Hematopoietic multipotent progenitor cell (in vitro differentiated cells): Measurements from ENCODE around the gene CRYL1. TPM values are rescaled to one million over a fixed set of nuclear protein-coding genes. Genes with fewer than 3 reads are reported as not detected.

Experiments
- DNase-seq, 3 donors: peaks; one replicate each; pipeline ENCODE4 v3.0.0-alpha.2; 2011 to 2015; ENCODE audit warnings: low read depth in 2 of 3, low spot score in 2 of 3
- total RNA-seq: library from RNA; depleted of rRNA; stranded (reverse); fragments of >200 nt; gene quantifications from one replicate; pipeline ENCODE4 v1.2.3, GENCODE V29; 2012

CRYL1 gene
- total RNA-seq, 1 donor: 31.8 TPM

DNA sequence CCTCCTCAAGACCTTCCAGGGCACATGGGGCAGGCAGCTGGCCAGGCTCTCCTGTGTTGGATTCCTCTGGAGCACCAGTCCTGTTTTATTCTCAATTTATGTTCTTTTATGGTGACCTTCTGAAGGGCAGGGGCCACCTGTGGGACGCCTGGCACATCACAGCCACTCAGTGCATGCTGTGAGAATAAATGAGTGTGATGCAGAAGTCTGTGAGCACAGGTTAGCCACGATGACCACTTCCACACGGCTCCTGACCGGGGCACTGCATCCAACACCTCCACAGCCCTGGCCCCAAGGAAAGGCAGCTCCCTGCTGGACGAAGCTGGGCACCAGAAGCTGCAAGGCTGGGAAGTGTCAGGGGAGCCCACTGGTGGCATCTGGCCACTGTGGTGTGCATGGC lies 122.8 kb downstream of the CRYL1 start:
- no peak for DNase-seq

DNA sequence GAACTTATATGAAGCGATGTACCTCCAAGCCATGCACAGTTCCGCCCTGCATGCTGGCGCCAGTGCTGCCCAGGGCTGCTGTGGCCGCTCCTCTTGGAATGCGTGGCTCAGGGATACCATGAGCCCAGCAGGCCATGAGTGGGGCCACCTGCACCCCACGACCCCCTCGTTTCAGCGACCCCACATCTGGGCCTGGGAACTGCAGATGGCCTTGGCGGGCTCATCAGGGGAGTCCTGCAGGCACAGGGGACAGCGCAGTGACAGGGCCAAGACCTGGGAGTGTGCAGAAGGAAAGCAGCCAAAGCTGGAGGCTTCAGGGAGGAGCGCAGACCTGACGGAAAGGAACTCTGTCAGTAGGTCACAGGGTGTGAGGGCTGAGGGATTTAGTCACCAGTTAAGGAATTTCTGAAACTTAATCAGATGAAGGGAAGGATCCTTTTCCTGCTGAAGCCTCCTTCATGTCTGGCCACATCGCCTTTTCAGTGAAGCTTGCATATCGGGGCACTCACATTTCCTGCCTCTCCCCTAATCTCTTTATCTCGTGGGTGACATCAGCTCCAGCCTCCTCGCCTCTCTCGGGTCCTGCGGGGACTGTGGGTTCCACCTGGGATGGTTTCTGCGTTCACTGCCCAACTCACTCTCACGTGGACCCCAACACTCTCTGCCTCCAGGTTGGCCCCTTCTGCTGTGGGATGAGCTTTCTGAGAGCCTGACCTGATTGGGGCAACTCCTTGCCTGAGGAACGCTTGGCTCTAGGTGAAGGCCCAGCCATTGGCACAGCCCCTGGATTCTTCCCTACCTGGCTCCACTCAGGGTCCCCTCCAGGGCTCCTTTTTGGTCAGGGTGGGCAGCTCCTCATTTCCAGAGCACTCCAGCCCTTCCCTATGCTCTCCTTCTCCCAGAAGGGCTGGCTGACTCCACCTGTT lies 123.5 kb downstream of the CRYL1 start:
- DNase-seq: peak in 1 of 3 donors; percentile 13

DNA sequence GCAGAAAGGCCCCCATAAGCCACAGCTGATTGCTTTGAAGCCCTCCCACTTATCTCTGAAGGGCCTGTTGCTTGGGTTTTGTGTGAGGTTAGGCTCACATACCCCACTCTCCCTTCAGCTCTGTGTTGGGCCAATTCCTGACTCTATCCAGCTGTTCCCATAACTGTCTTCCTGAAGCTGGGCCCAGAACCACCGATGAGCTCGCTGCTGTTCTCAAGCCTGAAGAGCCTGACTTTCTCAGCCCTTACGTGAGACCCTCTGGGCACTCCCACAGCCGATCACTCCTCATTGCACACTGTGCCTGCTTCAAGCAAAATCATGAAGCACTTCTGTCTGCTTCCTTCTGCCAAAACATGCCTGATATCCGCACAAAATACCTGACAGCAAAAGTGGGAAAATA lies 124.1 kb downstream of the CRYL1 start:
- no peak for DNase-seq

DNA sequence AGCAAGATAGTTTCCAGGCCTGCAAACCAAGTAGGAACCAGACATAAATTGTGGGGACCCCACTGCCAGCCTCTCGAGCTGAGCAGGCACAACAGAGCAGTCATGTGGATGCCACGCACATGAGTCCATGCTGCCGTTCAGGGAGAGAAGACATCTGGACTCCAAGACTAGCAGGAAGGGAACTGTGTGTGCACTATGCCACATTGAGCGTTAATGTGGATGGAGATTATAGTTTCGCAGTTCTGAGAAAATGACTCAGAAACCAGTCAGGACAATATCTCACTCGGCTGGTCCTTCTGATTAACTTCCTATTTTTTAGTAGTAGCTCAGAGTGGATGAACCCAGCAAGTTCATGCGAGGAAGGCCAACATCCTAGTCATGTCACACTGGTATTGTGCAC lies 124.9 kb downstream of the CRYL1 start:
- peak in 1 of 3 donors; percentile 14 for DNase-seq

DNA sequence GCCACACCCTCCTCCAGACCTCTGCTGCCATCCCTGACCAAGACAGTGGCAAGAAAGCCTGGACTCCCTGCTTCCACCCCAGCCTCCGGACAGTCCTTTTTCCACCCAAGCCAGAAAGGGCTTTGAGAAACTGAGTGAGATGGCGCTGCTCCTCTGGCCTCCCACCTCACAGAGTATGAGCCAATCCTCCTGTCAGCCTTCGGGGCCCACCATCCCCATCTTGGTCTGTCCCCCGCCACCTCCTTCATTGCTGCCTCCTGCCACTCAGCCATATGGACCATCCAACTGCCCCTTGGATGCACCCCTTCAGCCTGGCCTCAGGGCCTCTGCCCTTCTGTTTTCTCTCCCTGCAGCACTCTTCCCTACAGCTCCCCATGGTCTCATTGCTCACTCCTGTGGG lies 125.7 kb downstream of the CRYL1 start:
- no peak for DNase-seq

DNA sequence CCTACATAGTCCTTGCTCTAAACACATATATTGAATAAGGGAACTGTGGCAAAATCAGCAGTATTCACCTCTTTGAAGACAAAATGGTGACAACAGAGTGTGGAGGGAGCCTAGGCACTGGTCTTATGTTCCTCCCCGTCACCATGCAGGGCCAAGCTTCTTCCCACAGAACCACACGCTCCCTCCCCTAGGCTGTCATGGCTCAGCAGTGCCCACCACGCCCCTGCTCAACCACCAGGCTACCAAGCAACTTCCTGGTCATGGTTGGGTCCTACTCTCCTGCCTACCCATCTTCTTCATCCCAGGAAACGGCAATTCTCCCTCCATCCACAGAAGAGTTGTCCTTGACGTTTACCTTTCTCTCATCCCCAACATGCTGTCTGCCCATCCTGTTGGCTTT lies 126.1 kb downstream of the CRYL1 start:
- no peak for DNase-seq

DNA sequence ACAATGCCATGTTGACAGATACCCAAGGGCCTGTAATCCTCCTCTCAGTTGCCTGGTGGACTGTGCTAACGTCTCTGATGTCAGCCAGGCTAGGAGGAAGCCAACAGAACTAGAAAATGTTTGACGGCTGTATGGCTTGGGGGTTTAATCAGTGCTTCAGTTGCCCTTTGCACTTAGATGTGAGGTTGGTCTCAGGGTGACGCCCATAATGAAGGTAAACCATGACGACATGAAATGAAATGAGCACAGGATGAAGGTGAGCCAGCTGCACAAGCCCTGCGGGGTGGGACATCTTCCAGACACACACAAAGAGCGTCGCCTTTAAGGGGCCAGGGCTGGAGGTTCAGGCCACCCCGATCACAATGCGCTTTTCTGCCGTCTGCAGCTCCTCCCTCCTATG lies 127.2 kb downstream of the CRYL1 start:
- DNase-seq: no peak

DNA sequence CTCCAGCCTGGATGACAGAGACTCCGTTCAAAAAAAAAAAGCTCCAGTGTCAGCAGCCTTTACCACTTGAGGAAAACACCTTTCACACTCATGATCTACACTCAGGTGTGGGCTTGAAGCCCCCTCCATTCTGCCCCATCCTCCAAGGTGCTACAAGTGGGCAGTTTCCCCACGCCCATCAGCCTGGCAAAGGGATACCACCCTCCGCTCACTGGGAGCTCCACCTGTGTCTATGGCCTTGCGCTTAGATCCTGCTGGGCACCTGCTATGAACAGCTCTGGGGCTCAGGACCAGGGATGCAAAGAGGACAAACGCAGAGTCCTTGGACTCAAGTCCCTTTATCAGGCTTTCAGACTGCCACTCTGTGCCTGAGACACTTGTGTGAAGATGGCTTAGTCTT lies 127.8 kb downstream of the CRYL1 start:
- DNase-seq: no peak

DNA sequence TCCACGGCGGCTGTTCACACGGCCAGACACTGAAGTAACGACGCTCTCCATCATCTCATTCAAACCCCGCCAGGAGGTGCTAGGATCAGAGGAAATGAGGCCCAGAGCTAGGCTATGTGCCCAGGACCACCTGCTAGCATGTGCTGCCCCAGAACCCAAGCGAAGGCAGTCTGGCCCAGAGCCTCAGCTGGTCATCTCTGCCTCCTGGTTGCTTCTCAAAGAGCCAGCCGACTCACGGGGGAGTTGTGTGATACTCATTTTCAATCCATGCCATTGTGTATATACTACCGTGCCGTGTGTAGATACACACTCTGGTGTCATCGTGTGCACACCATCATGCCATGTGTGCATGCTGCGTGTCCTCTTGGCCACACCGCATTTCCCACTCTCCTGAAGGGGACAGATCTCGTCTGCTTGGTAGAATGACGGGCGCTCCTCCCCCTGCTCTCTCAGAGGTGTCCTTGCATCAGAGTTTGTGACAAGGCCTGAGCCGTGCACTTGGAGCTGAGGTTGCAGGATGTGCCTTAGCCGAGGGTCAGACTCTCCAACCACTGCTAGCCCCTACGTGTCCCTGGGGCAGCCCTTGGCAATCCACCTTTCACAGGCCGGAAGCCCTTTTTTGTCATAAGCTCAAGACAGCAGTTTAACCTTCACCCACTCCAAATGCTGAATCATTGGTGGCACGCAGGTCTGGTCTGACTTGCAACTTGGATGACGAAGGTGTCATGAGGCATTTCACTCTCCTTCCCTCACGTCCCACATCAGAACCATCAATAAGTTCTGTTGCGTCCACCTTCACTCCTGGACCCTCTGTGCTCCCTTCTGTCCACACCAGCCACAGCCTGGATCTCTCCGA lies 130.4 kb downstream of the CRYL1 start:
- no peak for DNase-seq

DNA sequence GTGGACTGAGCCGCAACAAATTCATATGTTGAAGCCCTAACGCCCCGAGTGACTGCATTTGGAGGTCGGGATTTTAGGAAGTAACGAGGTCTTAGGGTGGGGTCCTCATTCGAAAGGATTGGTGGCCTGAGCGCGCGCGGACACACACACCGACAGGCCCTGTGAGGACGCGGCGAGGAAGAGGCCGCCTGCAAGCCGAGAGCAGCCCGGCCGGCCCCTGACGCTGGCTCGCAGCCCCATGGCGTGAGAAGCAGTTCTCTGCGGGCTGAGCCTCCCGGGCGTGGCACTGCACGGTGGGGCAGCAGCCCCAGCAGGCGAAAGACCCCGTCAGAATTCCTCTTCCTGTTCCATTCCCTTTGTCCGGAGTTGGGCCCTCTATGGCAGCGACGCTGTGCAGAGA lies 131.2 kb downstream of the CRYL1 start:
- no peak for DNase-seq

DNA sequence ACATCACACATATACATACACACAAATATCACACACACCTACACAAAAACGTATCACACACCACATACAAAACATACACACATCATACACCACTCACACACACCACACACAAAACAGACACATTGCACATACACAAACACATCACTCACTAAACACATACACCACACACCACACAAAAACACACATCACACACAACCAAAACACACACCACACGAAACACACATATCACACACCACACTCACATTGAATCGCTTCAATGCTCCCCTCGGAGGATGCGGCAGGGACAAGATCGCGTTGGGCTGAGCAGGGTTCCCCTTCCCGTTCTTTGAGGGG lies 131.5 kb downstream of the CRYL1 start:
- DNase-seq: no peak

DNA sequence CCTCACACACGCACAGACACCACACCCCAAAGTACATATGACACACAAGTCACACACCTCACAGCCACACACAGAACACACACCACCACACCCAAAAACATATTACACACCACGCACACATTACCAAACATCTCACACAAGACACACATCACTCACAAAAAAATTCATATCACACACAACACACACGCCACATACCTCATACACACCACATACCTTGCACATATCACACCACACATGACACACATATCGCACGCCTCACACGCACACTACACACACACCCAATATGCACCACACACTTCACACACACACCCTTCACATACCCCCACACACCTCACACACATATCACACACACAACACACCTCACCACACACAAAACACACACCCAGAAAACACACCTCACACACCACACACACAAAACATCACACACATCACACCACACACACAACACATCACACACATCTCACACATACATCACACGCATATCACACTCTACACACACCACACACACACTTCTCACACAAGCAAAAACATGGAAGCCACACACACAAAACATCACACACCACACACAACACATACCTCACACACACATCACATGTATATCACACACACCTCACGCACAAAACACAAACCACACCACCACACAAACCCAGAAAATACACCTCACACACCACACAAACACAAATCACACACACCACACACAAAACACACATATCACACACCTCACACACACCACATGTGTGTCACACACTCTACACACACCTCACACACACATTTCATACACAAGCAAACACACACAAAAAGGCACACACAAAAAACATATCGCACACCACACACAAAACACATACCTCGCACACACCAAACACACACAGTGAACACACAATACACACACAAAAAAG lies 132.1 kb downstream of the CRYL1 start:
- DNase-seq: no peak

DNA sequence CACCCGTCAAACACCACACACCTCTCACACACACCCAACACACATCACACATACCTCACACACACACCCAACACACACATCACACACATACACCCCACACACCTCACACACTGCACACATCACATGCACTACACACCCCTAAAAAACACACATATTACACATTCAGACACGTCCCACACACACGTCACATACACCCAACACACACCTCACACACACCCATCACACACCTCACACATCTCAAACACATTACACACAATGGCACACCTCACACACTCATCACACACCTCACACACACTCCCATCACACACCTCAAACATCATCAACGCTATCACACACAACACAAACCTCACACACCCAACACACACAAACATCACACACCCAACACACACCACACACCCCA lies 133.1 kb downstream of the CRYL1 start:
- DNase-seq: no peak

DNA sequence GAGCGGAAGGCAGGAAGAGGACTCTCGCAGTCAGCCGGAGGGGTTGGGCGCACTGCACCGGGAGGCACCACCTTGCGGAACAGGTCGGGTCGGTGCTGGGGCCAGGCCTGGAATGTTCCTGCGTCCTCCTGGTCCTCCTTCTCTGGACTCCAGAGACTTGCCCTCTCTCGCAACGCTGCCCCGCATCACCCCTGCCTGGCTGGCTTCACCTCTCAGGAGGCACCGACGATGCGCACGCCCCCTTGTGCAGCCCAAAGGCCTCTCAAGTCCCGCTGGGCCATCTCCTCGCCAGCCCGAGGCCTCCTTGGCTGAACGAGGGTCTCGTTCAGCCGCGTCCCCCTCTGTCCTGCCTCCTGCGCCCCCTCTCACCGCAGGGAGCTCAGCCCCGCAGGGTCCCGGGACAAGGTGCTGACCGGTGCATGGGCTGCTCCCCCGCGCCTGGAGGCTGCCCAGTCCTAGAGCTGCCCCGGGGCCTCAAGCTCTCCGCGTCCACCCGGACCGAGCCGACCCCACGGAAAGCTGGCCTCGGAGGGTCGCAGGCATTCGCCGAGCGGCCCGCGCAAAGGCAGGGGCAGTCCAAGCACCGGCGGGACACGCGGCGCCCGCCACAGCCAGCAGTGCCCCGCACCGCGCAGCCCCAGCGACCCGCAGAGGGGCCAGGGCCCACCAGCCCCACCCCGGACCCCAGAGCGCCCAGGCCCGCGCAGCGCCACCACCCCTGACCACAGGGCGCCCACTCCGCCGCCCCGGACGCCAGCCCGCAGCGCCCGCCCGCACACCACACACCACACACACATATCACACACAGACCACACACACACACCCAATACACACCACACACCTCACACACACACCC lies 133.8 kb downstream of the CRYL1 start:
- DNase-seq: no peak

DNA sequence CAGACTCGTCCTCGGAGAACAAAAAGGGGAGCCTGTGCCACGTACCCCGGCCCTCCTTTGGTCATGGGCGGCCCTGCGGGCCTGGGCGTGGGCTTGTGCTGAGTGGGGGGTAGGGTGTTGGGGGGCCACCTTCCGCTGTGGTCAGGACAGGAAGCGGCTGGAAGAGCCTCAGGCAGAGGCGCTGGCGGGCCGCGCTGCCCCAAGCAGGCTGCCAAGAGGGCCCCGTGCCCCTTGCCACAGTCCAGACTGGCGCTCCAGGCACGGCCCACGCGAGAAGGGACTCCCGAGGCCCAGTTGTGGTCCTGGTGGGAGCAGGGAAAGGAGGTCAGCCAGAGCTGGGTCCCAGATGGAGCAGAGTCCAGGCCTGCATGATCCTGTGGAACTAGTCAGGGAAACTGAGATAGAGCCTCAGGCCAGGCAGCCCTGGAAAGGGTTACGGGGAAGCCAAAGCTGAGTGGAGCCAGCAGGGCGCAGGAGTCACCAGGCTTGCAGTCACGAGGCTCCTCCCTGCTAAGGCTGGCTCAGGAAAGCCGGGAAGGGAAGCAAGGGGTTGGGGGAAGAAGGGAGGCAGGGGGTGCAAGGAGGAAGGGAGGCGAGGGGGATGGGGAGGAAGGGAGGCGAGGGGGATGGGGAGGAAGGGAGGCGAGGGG lies 135.0 kb downstream of the CRYL1 start:
- no peak for DNase-seq

DNA sequence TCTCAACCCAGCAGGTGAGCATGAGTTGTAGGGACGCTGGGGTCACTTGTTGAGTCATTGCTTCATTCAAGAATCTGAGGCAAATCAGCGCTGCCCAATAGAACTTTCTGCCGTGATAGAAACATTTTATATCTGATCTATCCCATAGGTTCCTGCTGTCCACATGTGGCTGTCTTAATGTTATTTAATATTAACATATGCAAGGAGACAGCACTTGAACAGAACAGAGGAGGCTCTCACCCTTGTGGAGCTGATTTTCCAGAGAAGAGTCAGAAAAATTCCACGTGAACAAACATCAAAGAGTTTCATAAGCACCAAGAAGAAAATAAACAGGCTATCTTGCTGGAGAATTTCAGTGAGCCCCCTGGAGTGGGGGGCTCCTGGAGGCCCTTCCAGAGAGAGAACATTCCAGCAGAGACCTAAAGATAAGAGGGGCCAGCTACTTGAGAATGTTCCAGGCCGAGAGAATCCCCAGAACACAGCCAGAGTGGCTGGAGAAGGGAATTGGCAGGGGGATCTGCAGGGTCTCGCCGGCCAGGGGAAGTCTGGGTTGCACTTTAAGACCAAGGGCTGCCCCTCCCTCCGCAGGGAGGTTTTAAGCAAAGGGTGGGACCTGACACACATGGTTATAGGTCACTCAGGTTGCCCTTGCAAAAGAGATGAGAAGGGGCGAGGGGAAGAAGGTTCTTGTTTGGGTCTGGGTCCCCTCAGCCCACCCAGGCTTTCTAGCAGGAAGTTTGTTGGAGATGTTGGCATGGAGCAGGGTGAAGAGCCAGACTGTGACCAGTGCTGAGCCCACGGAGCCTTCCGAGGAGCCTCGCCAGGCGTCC lies 135.7 kb downstream of the CRYL1 start:
- no peak for DNase-seq

DNA sequence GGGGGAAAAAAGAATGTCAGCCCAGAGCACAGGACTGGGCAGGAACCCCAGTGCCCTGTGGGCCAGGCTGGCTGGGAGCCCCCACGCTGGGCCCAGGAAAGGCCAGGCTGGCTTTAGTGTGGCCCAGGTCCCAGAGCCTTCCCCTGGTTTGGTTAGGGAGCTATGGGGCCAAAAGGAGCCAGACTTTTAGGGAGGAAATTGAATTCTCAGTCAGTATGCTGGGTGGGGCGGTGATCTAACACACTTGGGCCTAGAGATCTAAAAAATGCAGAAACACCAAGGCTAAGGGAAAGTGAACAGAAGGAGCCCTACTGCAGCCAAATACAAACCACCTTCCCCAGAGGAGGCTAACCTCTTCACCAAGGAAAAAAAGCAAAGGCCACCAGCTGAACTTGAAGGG lies 137.5 kb downstream of the CRYL1 start:
- DNase-seq: no peak

DNA sequence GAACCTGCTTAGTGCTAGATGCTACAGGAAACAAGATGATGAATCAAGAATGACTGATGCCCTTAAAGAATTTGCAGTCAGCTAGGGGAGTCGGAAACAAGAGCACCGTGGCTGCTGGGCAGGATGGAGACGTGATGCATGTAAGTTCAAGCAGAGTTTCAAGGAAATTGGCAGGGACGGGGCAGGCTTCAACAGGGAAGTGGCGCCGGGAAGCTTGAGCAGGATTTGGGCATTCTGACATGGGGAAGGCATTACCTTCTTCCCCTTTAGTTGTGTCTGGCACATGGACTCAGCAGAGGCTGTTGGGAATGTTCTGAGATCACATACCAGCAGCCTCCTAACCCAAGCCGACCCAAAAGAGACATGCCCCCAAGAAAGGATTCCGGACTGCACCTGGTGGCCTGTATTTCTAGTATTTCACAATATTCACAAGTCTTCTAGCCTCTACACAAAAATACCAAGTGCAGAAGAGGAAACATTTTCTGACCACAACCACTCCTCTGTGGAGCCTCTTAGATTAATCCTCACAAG lies 138.2 kb downstream of the CRYL1 start:
- DNase-seq: peak in 1 of 3 donors; percentile 27
